ENCODE data around the gene SFSWAP. TPM values are rescaled to one million over a fixed set of nuclear protein-coding genes. Genes with fewer than 3 reads are reported as not detected.

The SFSWAP gene
- total RNA-seq, 3 donors from 2014 or later, result 34.5 to 52.7 (median 50.7) TPM

GRCh38 chr12:131757111-131757510 is 46.2 kb downstream of the SFSWAP start:
- Histone ChIP-seq H3K36me3 (ENCODE audit: low read depth) (peaks cover 27% of the 10 kb centered on the region), H3K4me3 (no peak overlapping the region), H3K4me1 (ENCODE audit: low read depth) (no peaks in the 10 kb centered on the region), H3K9me3 (no peaks in the 10 kb centered on the region)
- no peak for ATAC-seq
- intact Hi-C loops (cut with DNase I, micrococcal nuclease), result no loop called here
- no peak for DNase-seq
- no peak for TF ChIP-seq CTCF (IDR thresholded peaks at IDR 0.05)

- Histone ChIP-seq H3K4me1 (ENCODE audit: low read depth) (no peaks in the 10 kb centered on the region), H3K4me3 (no peak overlapping the region), H3K9me3 (no peaks in the 10 kb centered on the region), H3K36me3 (ENCODE audit: low read depth) (peaks cover 27% of the 10 kb centered on the region)
- ATAC-seq (no peak), DNase-seq (no peak)
- TF ChIP-seq CTCF (IDR thresholded peaks at IDR 0.05), result no peak
- intact Hi-C loops (cut with DNase I, micrococcal nuclease), result no loop called here
Observed at GRCh38 chr12:131758016-131758739, 47.3 kb downstream of the SFSWAP start.

- intact Hi-C loops (cut with DNase I, micrococcal nuclease), result no loop called here
- H3K36me3 ChIP-seq (ENCODE audit: low read depth), result peaks cover 27% of the 10 kb centered on the region
- TF ChIP-seq CTCF (IDR thresholded peaks at IDR 0.05), result no peak
- ATAC-seq, result no peak
- no peaks in the 10 kb centered on the region for H3K9me3 ChIP-seq
- no peak overlapping the region for H3K4me3 ChIP-seq
- H3K4me1 ChIP-seq (ENCODE audit: low read depth), result no peaks in the 10 kb centered on the region
- DNase-seq, result no peak
Observed at GRCh38 chr12:131759176-131759575, 48.3 kb downstream of the SFSWAP start.

DNA sequence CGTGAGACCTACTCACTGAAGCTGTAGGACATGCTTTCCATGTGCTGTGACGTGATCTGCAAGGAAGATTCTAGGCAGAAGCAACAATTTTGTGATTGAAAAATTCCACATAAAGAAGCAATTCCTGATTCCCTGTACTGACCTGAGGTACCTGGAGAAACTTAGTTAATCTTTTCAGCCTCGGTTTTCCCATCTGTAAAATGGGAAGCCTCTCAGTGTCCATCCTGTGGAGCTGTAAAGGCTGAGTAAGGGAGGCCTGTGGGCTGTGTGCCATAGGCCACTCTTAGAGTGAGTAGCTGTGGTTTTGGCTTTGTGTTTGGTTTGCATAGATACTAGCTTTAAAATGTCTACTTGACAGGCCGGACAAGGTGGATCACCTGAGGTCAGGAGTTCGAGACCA is 50.7 kb downstream of the SFSWAP start:
- DNase-seq (no peak), ATAC-seq (no peak)
- no peaks in the 10 kb centered on the region for H3K4me1 ChIP-seq (ENCODE audit: low read depth)
- H3K4me3 ChIP-seq, result no peak overlapping the region
- peaks cover 18% of the 10 kb centered on the region for H3K36me3 ChIP-seq (ENCODE audit: low read depth)
- intact Hi-C loops (cut with DNase I, micrococcal nuclease), result no loop called here
- H3K9me3 ChIP-seq, result no peaks in the 10 kb centered on the region
- no peak for TF ChIP-seq CTCF (IDR thresholded peaks at IDR 0.05)

DNA sequence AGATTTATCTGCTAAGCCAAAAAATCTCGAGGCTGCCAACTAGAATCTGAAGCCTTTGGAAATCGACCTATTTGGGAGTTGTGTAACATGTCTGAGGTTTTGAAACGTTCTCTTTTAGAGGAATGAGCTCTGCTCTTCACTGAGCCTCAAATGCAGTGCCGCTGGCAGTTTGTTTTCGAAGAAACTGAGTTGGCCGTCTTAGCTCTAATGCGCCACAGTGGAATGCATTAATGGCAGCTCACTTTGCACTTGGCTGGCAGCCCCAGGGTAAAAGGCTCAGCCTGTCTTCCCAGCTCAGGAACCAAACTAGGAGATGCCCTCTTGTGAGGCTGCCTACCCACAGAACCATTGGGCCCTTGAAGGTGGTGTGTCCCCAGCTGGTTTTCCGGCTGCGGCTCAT is 53.8 kb downstream of the SFSWAP start:
- no peak overlapping the region for H3K4me3 ChIP-seq
- no peak for TF ChIP-seq CTCF (IDR thresholded peaks at IDR 0.05)

More for the DNA sequence above, 53.8 kb downstream of the SFSWAP start:
- Histone ChIP-seq H3K9me3 (no peaks in the 10 kb centered on the region), H3K36me3 (ENCODE audit: low read depth) (peaks cover 5% of the 10 kb centered on the region), H3K4me1 (ENCODE audit: low read depth) (no peaks in the 10 kb centered on the region)
- intact Hi-C loops (cut with DNase I, micrococcal nuclease), result no loop called here
- no peak for DNase-seq
- no peak for ATAC-seq

Measured in mucosa of descending colon (tissue), 3 donors.